ENCODE results near the gene CNN2.

- TF ChIP-seq CTCF (conservative IDR thresholded peaks at IDR 0.05; ENCODE audit: low read depth, low read length) (peak; percentile 23; the same call in 1 of the 2 replicates), POLR2A (IDR thresholded peaks at IDR 0.05; ENCODE audit: low read depth, low read length) (no peak), RAD21 (IDR thresholded peaks at IDR 0.05; ENCODE audit: low read length) (no peak), MAZ (IDR thresholded peaks at IDR 0.05; ENCODE audit: borderline replicate concordance, low read depth, low read length) (no peak), SMC3 (IDR thresholded peaks at IDR 0.05; ENCODE audit: low read depth, low read length) (no peak), MXI1 (IDR thresholded peaks at IDR 0.05; ENCODE audit: borderline replicate concordance, low read depth, low read length) (no peak), CHD1 (IDR thresholded peaks at IDR 0.05; ENCODE audit: low read depth, low read length) (no peak), ELK1 (IDR thresholded peaks at IDR 0.05; ENCODE audit: borderline replicate concordance, low read depth, low read length) (no peak), CEBPB (IDR thresholded peaks at IDR 0.05; ENCODE audit: low read depth, low read length) (no peak)
Observed at GRCh38 chr19:1070576-1070930, 44.1 kb downstream of the CNN2 start.
